Activated effector memory CD4-positive, alpha-beta T cell treated with anti-CD3 and anti-CD28 coated beads, Interleukin-2, amount 50 U/mL, for 16 hours (primary cell): ENCODE results near the gene TNFAIP1.
"Not testable (repeated sequence)": the region's sequence is repeated elsewhere in the genome, so short reads cannot be mapped to it uniquely, and the experiment has no call there.

Source experiments
- DNase-seq: peaks from one replicate; pipeline ENCODE4 v3.0.0-alpha.2; 2020

The TNFAIP1 gene

GRCh38 chr17:28325211-28325610 is 10.3 kb upstream of the TNFAIP1 start:
- DNase-seq = no peak

GRCh38 chr17:28326114-28326513 is 9.4 kb upstream of the TNFAIP1 start:
- no peak for DNase-seq

- no peak for DNase-seq
Measured at GRCh38 chr17:28327031-28327607, 8.4 kb upstream of the TNFAIP1 start.

GRCh38 chr17:28327709-28328108 is 7.9 kb upstream of the TNFAIP1 start:
- no peak for DNase-seq

- no peak for DNase-seq
Measured at GRCh38 chr17:28328325-28328724, 7.2 kb upstream of the TNFAIP1 start.

GRCh38 chr17:28330671-28331070 is 4.9 kb upstream of the TNFAIP1 start:
- DNase-seq = no peak

GRCh38 chr17:28331891-28332420 is 3.6 kb upstream of the TNFAIP1 start:
- DNase-seq = peak; percentile 22

GRCh38 chr17:28333083-28333746 is 2.3 kb upstream of the TNFAIP1 start:
- peak; percentile 57 for DNase-seq

GRCh38 chr17:28334171-28334570 is 1.4 kb upstream of the TNFAIP1 start:
- no peak for DNase-seq

- no peak for DNase-seq
Measured at GRCh38 chr17:28334666-28335200, 828 bp upstream of the TNFAIP1 start.

- DNase-seq = peak; percentile 72
Measured at GRCh38 chr17:28335959-28336871, 654 bp downstream of the TNFAIP1 start.

- peak; percentile 33 for DNase-seq
Measured at GRCh38 chr17:28338056-28338768, 2.7 kb downstream of the TNFAIP1 start.

- DNase-seq = not testable (repeated sequence)
Measured at GRCh38 chr17:28338769-28339212, 3.2 kb downstream of the TNFAIP1 start.

GRCh38 chr17:28339431-28339830 is 3.9 kb downstream of the TNFAIP1 start:
- DNase-seq = no peak

- no peak for DNase-seq
Measured at GRCh38 chr17:28340374-28340773, 4.8 kb downstream of the TNFAIP1 start.

- DNase-seq = no peak
Measured at GRCh38 chr17:28341516-28341915, 6.0 kb downstream of the TNFAIP1 start.

- no peak for DNase-seq
Measured at GRCh38 chr17:28342313-28342712, 6.8 kb downstream of the TNFAIP1 start.

GRCh38 chr17:28343491-28343932 is 8.0 kb downstream of the TNFAIP1 start:
- no peak for DNase-seq

- no peak for DNase-seq
Measured at GRCh38 chr17:28344011-28344410, 8.4 kb downstream of the TNFAIP1 start.

GRCh38 chr17:28344435-28344901 is 8.9 kb downstream of the TNFAIP1 start:
- no peak for DNase-seq

- no peak for DNase-seq
Measured at GRCh38 chr17:28345419-28346198, 10.0 kb downstream of the TNFAIP1 start.
